ENCODE measurements around the gene UFC1.
A peak's percentile ranks its signal among the peaks of the same experiment; 100 is the strongest.

DNA sequence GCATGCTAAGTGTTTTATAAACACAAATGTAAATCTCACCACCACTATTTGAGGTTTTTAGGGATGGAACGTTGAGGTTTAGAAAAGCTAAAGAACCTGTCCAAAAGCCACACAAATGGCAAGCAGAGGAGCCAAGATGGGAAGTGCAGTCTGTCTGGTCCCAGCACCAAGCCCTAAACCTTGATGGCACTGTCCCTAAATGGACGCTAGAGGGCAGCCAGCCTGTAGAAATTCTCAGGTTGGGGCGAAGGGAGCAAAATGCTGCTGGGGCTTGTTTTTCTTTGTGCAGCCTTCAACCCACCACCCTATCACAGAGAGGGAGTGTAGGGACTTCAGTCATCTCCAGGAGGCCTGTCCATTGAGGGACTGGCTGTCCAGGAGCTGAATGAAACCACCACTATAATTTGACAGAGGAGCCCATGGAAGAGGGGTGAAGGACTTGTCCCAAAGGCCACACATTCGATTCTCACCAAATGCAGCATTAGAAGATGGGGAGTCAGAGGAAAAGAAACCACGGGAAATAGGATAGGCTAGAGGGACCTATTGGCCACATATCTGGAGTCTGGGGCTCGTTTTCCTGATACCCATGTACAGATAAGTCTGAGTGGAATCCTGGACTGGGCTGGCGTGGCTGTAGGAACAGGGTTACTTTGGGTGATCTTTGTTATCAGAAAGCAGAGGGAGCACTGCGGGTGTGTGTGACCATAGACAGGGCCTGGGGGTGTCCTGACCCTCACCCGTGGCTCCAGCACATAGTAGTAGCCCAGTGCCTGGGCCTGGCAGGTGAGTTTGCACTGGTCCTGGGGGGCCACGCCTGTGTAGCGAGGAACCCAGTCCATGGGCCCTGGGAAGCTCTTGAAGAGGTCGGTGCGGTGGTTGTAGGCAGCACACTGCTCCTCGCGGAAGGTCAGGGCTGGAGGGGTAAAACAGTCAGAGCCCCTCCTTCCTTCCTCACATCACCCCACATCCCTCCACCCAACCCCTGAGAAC lies 39.0 kb downstream of the UFC1 start:
- TF ChIP-seq, protein P1, sequence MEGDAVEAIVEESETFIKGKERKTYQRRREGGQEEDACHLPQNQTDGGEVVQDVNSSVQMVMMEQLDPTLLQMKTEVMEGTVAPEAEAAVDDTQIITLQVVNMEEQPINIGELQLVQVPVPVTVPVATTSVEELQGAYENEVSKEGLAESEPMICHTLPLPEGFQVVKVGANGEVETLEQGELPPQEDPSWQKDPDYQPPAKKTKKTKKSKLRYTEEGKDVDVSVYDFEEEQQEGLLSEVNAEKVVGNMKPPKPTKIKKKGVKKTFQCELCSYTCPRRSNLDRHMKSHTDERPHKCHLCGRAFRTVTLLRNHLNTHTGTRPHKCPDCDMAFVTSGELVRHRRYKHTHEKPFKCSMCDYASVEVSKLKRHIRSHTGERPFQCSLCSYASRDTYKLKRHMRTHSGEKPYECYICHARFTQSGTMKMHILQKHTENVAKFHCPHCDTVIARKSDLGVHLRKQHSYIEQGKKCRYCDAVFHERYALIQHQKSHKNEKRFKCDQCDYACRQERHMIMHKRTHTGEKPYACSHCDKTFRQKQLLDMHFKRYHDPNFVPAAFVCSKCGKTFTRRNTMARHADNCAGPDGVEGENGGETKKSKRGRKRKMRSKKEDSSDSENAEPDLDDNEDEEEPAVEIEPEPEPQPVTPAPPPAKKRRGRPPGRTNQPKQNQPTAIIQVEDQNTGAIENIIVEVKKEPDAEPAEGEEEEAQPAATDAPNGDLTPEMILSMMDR (IDR thresholded peaks at IDR 0.05; ENCODE audit: insufficient read depth, low read depth, low read length): peak; percentile 95
- no peak for TF ChIP-seq EZH2 (IDR thresholded peaks at IDR 0.05; ENCODE audit: insufficient read depth, low read length)
